NCI-H2227 (cell line): ENCODE results near the gene CFAP206.
A peak's percentile ranks its signal among the peaks of the same experiment; 100 is the strongest.

Source experiments
- DNase-seq: peaks from one replicate; lab custom pipeline; 2025; ENCODE audit not compliant: unreplicated experiment; lab: John Stamatoyannopoulos, UW

Gene CFAP206

GRCh38 chr6:87407901-87408720 is at the start of gene CFAP206:
Gene CFAP206 (plus strand): TSS chr6:87407972. CDS start chr6:87409840, 1,868 bp downstream.
- peak; percentile 88 for DNase-seq

GRCh38 chr6:87364602-87365252 is 43.0 kb upstream of the CFAP206 start:
- DNase-seq, result no peak

GRCh38 chr6:87366072-87366827 is 41.5 kb upstream of the CFAP206 start:
- no peak for DNase-seq

GRCh38 chr6:87366899-87367298 is 40.9 kb upstream of the CFAP206 start:
- DNase-seq, result no peak

- no peak for DNase-seq
Measured at GRCh38 chr6:87373377-87373776, 34.4 kb upstream of the CFAP206 start.

GRCh38 chr6:87375315-87375714 is 32.5 kb upstream of the CFAP206 start:
- no peak for DNase-seq

GRCh38 chr6:87376643-87377042 is 31.1 kb upstream of the CFAP206 start:
- no peak for DNase-seq

GRCh38 chr6:87378947-87379346 is 28.8 kb upstream of the CFAP206 start:
- DNase-seq, result no peak

- no peak for DNase-seq
Measured at GRCh38 chr6:87382861-87383260, 24.9 kb upstream of the CFAP206 start.

- DNase-seq, result no peak
Measured at GRCh38 chr6:87384038-87384437, 23.7 kb upstream of the CFAP206 start.

- DNase-seq, result no peak
Measured at GRCh38 chr6:87384449-87384848, 23.3 kb upstream of the CFAP206 start.

- peak; percentile 1 for DNase-seq
Measured at GRCh38 chr6:87391334-87391733, 16.4 kb upstream of the CFAP206 start.

- peak; percentile 53 for DNase-seq
Measured at GRCh38 chr6:87393026-87393622, 14.6 kb upstream of the CFAP206 start.

- no peak for DNase-seq
Measured at GRCh38 chr6:87395431-87395830, 12.3 kb upstream of the CFAP206 start.

GRCh38 chr6:87396595-87397392 is 11.0 kb upstream of the CFAP206 start:
- DNase-seq, result no peak

GRCh38 chr6:87397656-87398055 is 10.1 kb upstream of the CFAP206 start:
- no peak for DNase-seq

GRCh38 chr6:87401832-87402231 is 5.9 kb upstream of the CFAP206 start:
- no peak for DNase-seq

- DNase-seq, result no peak
Measured at GRCh38 chr6:87407561-87407900, 241 bp upstream of the CFAP206 start.

- no peak for DNase-seq
Measured at GRCh38 chr6:87408721-87409155, 966 bp downstream of the CFAP206 start.

GRCh38 chr6:87419266-87419665 is 11.5 kb downstream of the CFAP206 start:
- no peak for DNase-seq

GRCh38 chr6:87420360-87420759 is 12.6 kb downstream of the CFAP206 start:
- DNase-seq, result no peak
